Fibroblast of lung (primary cell): ENCODE results near the gene LRFN2. TPM values are rescaled to one million over a fixed set of nuclear protein-coding genes. Genes with fewer than 3 reads are reported as not detected.

Source experiments
- DNase-seq, 2 donors: peaks; one replicate each; pipeline versions ENCODE4 v3.0.0 to v3.0.0-alpha.2; 2010; ENCODE audit warnings: low read depth in 2 of 2
- H2AFZ ChIP-seq: 2 replicates; pipeline ENCODE4 v1.5.1; 2012; ENCODE audit warnings: low read length, control low read depth, inconsistent platforms
- H3K27ac ChIP-seq: 2 replicates; pipeline ENCODE4 v1.5.1; 2011; ENCODE audit warnings: low read length, control low read depth; ENCODE audit not compliant: insufficient read depth
- H3K27me3 ChIP-seq: 2 replicates; pipeline ENCODE4 v1.5.1; 2011; ENCODE audit warnings: mild to moderate bottlenecking, low read length; ENCODE audit not compliant: control insufficient read depth, insufficient read depth
- H3K36me3 ChIP-seq: 2 replicates; pipeline ENCODE4 v1.5.1; 2011; ENCODE audit warnings: low read length; ENCODE audit not compliant: control insufficient read depth, insufficient read depth
- H3K4me1 ChIP-seq: 2 replicates; pipeline ENCODE4 v1.5.1; 2011; ENCODE audit warnings: low read length; ENCODE audit not compliant: control insufficient read depth, insufficient read depth; ENCODE audit errors: extremely low read depth
- H3K4me2 ChIP-seq: 2 replicates; pipeline ENCODE4 v1.5.1; 2011; ENCODE audit warnings: low read length, control low read depth; ENCODE audit not compliant: insufficient read depth; ENCODE audit errors: extremely low read depth
- H3K4me3 ChIP-seq, 4 experiments: fragments of 200-600 bp in 1 of 4; sonication (generic) in 1 of 4; replicated peaks in 1 of 4; 2 replicates each; pipeline ENCODE4 v1.5.1; 2011 to 2016; ENCODE audit warnings: low read length in 4 of 4, low read depth in 3 of 4, mild to moderate bottlenecking in 3 of 4, control low read depth in 2 of 4, inconsistent platforms in 1 of 4, mixed read lengths in 1 of 4; ENCODE audit not compliant: insufficient read depth in 1 of 4; ENCODE audit errors: control extremely low read depth in 1 of 4
- H3K79me2 ChIP-seq: 2 replicates; pipeline ENCODE4 v1.5.1; 2012; ENCODE audit warnings: mild to moderate bottlenecking, low read length, inconsistent platforms; ENCODE audit not compliant: control insufficient read depth, insufficient read depth
- H3K9ac ChIP-seq: 2 replicates; pipeline ENCODE4 v1.5.1; 2011; ENCODE audit warnings: mild to moderate bottlenecking, low read length, control low read depth; ENCODE audit not compliant: insufficient read depth
- H3K9me3 ChIP-seq: 2 replicates; pipeline ENCODE4 v1.5.1; 2012; ENCODE audit warnings: low read depth, low read length; ENCODE audit not compliant: control insufficient read depth, insufficient read depth
- H4K20me1 ChIP-seq: 2 replicates; pipeline ENCODE4 v1.5.1; 2011; ENCODE audit warnings: low read length; ENCODE audit not compliant: control insufficient read depth, insufficient read depth; ENCODE audit errors: extremely low read depth
- CTCF ChIP-seq, 2 donors: IDR thresholded peaks in 1 of 2; conservative IDR thresholded peaks in 1 of 2; 1 replicate in 1 of 2; 2 replicates in 1 of 2; pipeline ENCODE4 v1.5.1; 2011 to 2012; ENCODE audit warnings: low read length in 2 of 2, control low read depth in 1 of 2, inconsistent platforms in 1 of 2, low read depth in 1 of 2, mild to moderate bottlenecking in 1 of 2
- EZH2 ChIP-seq: IDR thresholded peaks from 2 replicates; pipeline ENCODE4 v1.5.1; 2012; ENCODE audit warnings: low read length, control low read depth, mild to moderate bottlenecking; ENCODE audit errors: missing control alignments
- polyA plus RNA-seq, 2 donors: library from polyadenylated mRNA; depleted of rRNA in 1 of 2; stranded (reverse) in 1 of 2; unstranded in 1 of 2; fragments of >200 nt; gene quantifications; 2 replicates each; pipeline ENCODE4 v1.2.1, GENCODE V29; 2011 to 2012; ENCODE audit warnings: missing spikeins in 1 of 2
- total RNA-seq: library from RNA; depleted of rRNA; stranded (reverse); fragments of >200 nt; gene quantifications from 2 replicates; pipeline ENCODE4 v1.2.1, GENCODE V29; 2014

The LRFN2 gene
- total and polyA plus RNA-seq, 2 donors (not counting 1 experiment from before 2014, with no cell fraction given), result not detected

- Histone ChIP-seq H3K9ac (no peak overlapping the region), H2AFZ (no peak overlapping the region), H3K27ac (no peak overlapping the region), H3K4me2 (no peak overlapping the region), H3K4me3 (no peak overlapping the region), H3K36me3 (no peaks in the 10 kb centered on the region), H3K79me2 (no peaks in the 10 kb centered on the region), H3K9me3 (no peaks in the 10 kb centered on the region), H3K27me3 (no peaks in the 10 kb centered on the region), H4K20me1 (no peaks in the 10 kb centered on the region), H3K4me1 (no peaks in the 10 kb centered on the region)
- TF ChIP-seq CTCF (conservative IDR thresholded peaks at IDR 0.05 in 1 of 2, IDR thresholded peaks at IDR 0.05 in 1 of 2; ENCODE audit: low read depth in 1 of 2, low read length in 2 of 2) (no peak), EZH2 (no peak)
- DNase-seq, result no peak
Observed at GRCh38 chr6:40486576-40486975, 100.6 kb downstream of the LRFN2 start.

- Histone ChIP-seq H3K79me2 (no peaks in the 10 kb centered on the region), H3K9me3 (no peaks in the 10 kb centered on the region), H2AFZ (no peak overlapping the region), H3K9ac (no peak overlapping the region), H4K20me1 (no peaks in the 10 kb centered on the region), H3K27ac (no peak overlapping the region), H3K4me2 (no peak overlapping the region), H3K4me1 (no peaks in the 10 kb centered on the region), H3K4me3 (no peak overlapping the region), H3K36me3 (no peaks in the 10 kb centered on the region), H3K27me3 (no peaks in the 10 kb centered on the region)
- TF ChIP-seq CTCF (conservative IDR thresholded peaks at IDR 0.05 in 1 of 2, IDR thresholded peaks at IDR 0.05 in 1 of 2; ENCODE audit: low read depth in 1 of 2, low read length in 2 of 2), result no peak
- no peak for TF ChIP-seq EZH2
- no peak for DNase-seq
Observed at GRCh38 chr6:40485795-40486194, 101.4 kb downstream of the LRFN2 start.

- Histone ChIP-seq H3K4me3 (no peak overlapping the region), H4K20me1 (no peaks in the 10 kb centered on the region), H3K4me2 (no peak overlapping the region), H3K9me3 (no peaks in the 10 kb centered on the region), H3K9ac (no peak overlapping the region), H3K36me3 (no peaks in the 10 kb centered on the region), H3K4me1 (no peaks in the 10 kb centered on the region), H3K27ac (no peak overlapping the region), H3K79me2 (no peaks in the 10 kb centered on the region), H3K27me3 (no peaks in the 10 kb centered on the region), H2AFZ (no peak overlapping the region)
- DNase-seq, result no peak
- no peak for TF ChIP-seq CTCF (conservative IDR thresholded peaks at IDR 0.05 in 1 of 2, IDR thresholded peaks at IDR 0.05 in 1 of 2; ENCODE audit: low read depth in 1 of 2, low read length in 2 of 2)
- TF ChIP-seq EZH2, result no peak
Observed at GRCh38 chr6:40485300-40485699, 101.9 kb downstream of the LRFN2 start.
